ENCODE data around the gene THOC1.
A peak's percentile ranks its signal among the peaks of the same experiment; 100 is the strongest.
"Not testable (repeated sequence)": the region's sequence is repeated elsewhere in the genome, so short reads cannot be mapped to it uniquely, and the experiment has no call there.

The THOC1 gene

GRCh38 chr18:267688-268552, at the start of gene THOC1:
TSS of gene THOC1 (minus strand) at chr18:268047. CDS start at chr18:268019, 28 bp downstream.
- DNase-seq: peak; percentile 97

- DNase-seq: no peak
Observed at GRCh38 chr18:317618-318017, 49.8 kb upstream of the THOC1 start.

- no peak for DNase-seq
Observed at GRCh38 chr18:316393-316792, 48.5 kb upstream of the THOC1 start.

GRCh38 chr18:313931-314330, 46.1 kb upstream of the THOC1 start:
- no peak for DNase-seq

- no peak for DNase-seq
Observed at GRCh38 chr18:312415-312814, 44.6 kb upstream of the THOC1 start.

- DNase-seq: no peak
Observed at GRCh38 chr18:310042-310441, 42.2 kb upstream of the THOC1 start.

- not testable (repeated sequence) for DNase-seq
Observed at GRCh38 chr18:308086-308485, 40.2 kb upstream of the THOC1 start.

GRCh38 chr18:306608-307255, 38.9 kb upstream of the THOC1 start:
- no peak for DNase-seq

GRCh38 chr18:305003-305501, 37.2 kb upstream of the THOC1 start:
- no peak for DNase-seq

GRCh38 chr18:303607-304006, 35.8 kb upstream of the THOC1 start:
- no peak for DNase-seq

GRCh38 chr18:303011-303410, 35.2 kb upstream of the THOC1 start:
- no peak for DNase-seq

GRCh38 chr18:302097-302496, 34.2 kb upstream of the THOC1 start:
- no peak for DNase-seq

GRCh38 chr18:297936-298335, 30.1 kb upstream of the THOC1 start:
- DNase-seq: no peak

GRCh38 chr18:295756-296490, 28.1 kb upstream of the THOC1 start:
- no peak for DNase-seq

- no peak for DNase-seq
Observed at GRCh38 chr18:294566-294965, 26.7 kb upstream of the THOC1 start.

GRCh38 chr18:293536-293935, 25.7 kb upstream of the THOC1 start:
- no peak for DNase-seq

- no peak for DNase-seq
Observed at GRCh38 chr18:292271-292670, 24.4 kb upstream of the THOC1 start.

- not testable (repeated sequence) for DNase-seq
Observed at GRCh38 chr18:289970-290369, 22.1 kb upstream of the THOC1 start.

- DNase-seq: no peak
Observed at GRCh38 chr18:289026-289425, 21.2 kb upstream of the THOC1 start.

GRCh38 chr18:286515-287310, 18.9 kb upstream of the THOC1 start:
- no peak for DNase-seq

GRCh38 chr18:285817-286216, 18.0 kb upstream of the THOC1 start:
- no peak for DNase-seq

- no peak for DNase-seq
Observed at GRCh38 chr18:275486-275885, 7.6 kb upstream of the THOC1 start.

GRCh38 chr18:274313-274712, 6.5 kb upstream of the THOC1 start:
- DNase-seq: no peak
